ENCODE results near the gene MMP19.

Gene MMP19

GRCh38 chr12:55814257-55814656 lies 28.5 kb downstream of the MMP19 start:
- no peak for DNase-seq (ENCODE audit: low read depth)

GRCh38 chr12:55812088-55812487 lies 30.6 kb downstream of the MMP19 start:
- no peak for DNase-seq (ENCODE audit: low read depth)

- DNase-seq (ENCODE audit: low read depth): no peak
Measured at GRCh38 chr12:55809274-55809673, 33.5 kb downstream of the MMP19 start.

- DNase-seq (ENCODE audit: low read depth): no peak
Measured at GRCh38 chr12:55806982-55807381, 35.8 kb downstream of the MMP19 start.

GRCh38 chr12:55797550-55797949 lies 45.2 kb downstream of the MMP19 start:
- DNase-seq (ENCODE audit: low read depth): no peak

GRCh38 chr12:55797068-55797467 lies 45.7 kb downstream of the MMP19 start:
- DNase-seq (ENCODE audit: low read depth): peak; percentile 63

- no peak for DNase-seq (ENCODE audit: low read depth)
Measured at GRCh38 chr12:55795950-55796349, 46.8 kb downstream of the MMP19 start.

- DNase-seq (ENCODE audit: low read depth): no peak
Measured at GRCh38 chr12:55789893-55790292, 52.8 kb downstream of the MMP19 start.

GRCh38 chr12:55789171-55789570 lies 53.6 kb downstream of the MMP19 start:
- DNase-seq (ENCODE audit: low read depth): no peak

GRCh38 chr12:55788546-55788945 lies 54.2 kb downstream of the MMP19 start:
- no peak for DNase-seq (ENCODE audit: low read depth)
